K562 (cell line): ENCODE data around the gene OMG. TPM values are rescaled to one million over a fixed set of nuclear protein-coding genes. Genes with fewer than 3 reads are reported as not detected.
A peak's percentile ranks its signal among the peaks of the same experiment; 100 is the strongest.

Experiments
- ATAC-seq: fragments of 200-7000 bp; cut with Tn5 transposase; 3 replicates; pipeline ENCODE4 v1.9.1; 2020; ENCODE audit warnings: moderate library complexity
- BruUV-seq: library from RNA; stranded (reverse); fragments of 400-500 nt; replicated peaks from 2 replicates; lab custom pipeline; 2021; lab: Mats Ljungman, UMichigan
- CTCF ChIA-PET: fragments of 300-600 bp; formaldehyde crosslinking; extraction: SDS; loops from one replicate; lab custom pipeline; 2021; ENCODE audit warnings: low intra/inter-chr PET ratio; lab: Yijun Ruan, JAX
- POLR2A ChIA-PET: fragments of 300-600, 350-650 bp; sonication (Branson Sonifier 250); formaldehyde crosslinking; extraction: SDS; loops from one replicate; lab custom pipeline; 2021; ENCODE audit warnings: antibody characterized with exemption, inconsistent platforms; lab: Yijun Ruan, JAX
- DNase-seq, 4 experiments: peaks; one replicate each; pipeline versions ENCODE4 v3.0.0 to v3.0.0-alpha.2; 2011 to 2018; ENCODE audit warnings: low spot score in 3 of 4, mixed read lengths in 3 of 4; ENCODE audit errors: extremely low read depth in 1 of 4
- FAIRE-seq: peaks from 2 replicates; lab custom pipeline; 2011; peaks lifted over from hg19 to GRCh38; lab: Jason Lieb, UNC
- H2AFZ ChIP-seq: 2 replicates; pipeline ENCODE4 v1.6.0; 2011; ENCODE audit warnings: low read depth, low read length, control low read depth, inconsistent platforms
- H3K27ac ChIP-seq: fragments of 200-600 bp; 3 replicates; pipeline ENCODE4 v1.8.0; 2011; ENCODE audit warnings: low read depth, mild to moderate bottlenecking, control low read depth, inconsistent platforms, low read length, moderate library complexity, mixed read lengths; ENCODE audit errors: extremely low read depth
- H3K27me3 ChIP-seq, 2 experiments: fragments of 300-600 bp in 1 of 2; 2 replicates in 1 of 2; 3 replicates in 1 of 2; pipeline versions ENCODE4 v1.6.0 to v1.8.0; 2011; ENCODE audit warnings: inconsistent platforms in 2 of 2, low read length in 2 of 2, mild to moderate bottlenecking in 1 of 2, mixed read lengths in 1 of 2, moderate library complexity in 1 of 2; ENCODE audit not compliant: control insufficient read depth in 2 of 2, insufficient read depth in 2 of 2
- H3K36me3 ChIP-seq: fragments of 300-600 bp; 3 replicates; pipeline ENCODE4 v1.8.0; 2011; ENCODE audit warnings: mild to moderate bottlenecking, low read length, inconsistent platforms; ENCODE audit not compliant: control insufficient read depth, insufficient read depth
- H3K4me1 ChIP-seq, 2 experiments: fragments of 200-600 bp in 1 of 2; replicated peaks in 1 of 2; 2 replicates in 1 of 2; 3 replicates in 1 of 2; pipeline versions ENCODE4 v1.5.1 to v1.8.0; 2011; ENCODE audit warnings: inconsistent platforms in 2 of 2, low read length in 2 of 2, mild to moderate bottlenecking in 1 of 2, mixed read lengths in 1 of 2, moderate library complexity in 1 of 2; ENCODE audit not compliant: control insufficient read depth in 2 of 2, insufficient read depth in 2 of 2
- H3K4me2 ChIP-seq: 2 replicates; pipeline ENCODE4 v1.6.1; 2011; ENCODE audit warnings: low read length, control low read depth, inconsistent platforms, mixed read lengths; ENCODE audit not compliant: insufficient read depth
- H3K4me3 ChIP-seq: fragments of 200-600 bp; sonication (generic), shearing (Covaris generic); 2 replicates; pipeline ENCODE4 v1.5.1; 2016; ENCODE audit warnings: control low read depth, inconsistent platforms
- H3K79me2 ChIP-seq: fragments of 200-600 bp; 3 replicates; pipeline ENCODE4 v1.8.0; 2011; ENCODE audit warnings: low read length, inconsistent platforms; ENCODE audit not compliant: control insufficient read depth, insufficient read depth
- H3K9ac ChIP-seq, 2 experiments: 2 replicates each; pipeline versions ENCODE4 v1.6.0 to v1.6.1; 2011; ENCODE audit warnings: low read depth in 2 of 2, low read length in 2 of 2, control low read depth in 1 of 2, inconsistent platforms in 1 of 2, mild to moderate bottlenecking in 1 of 2, mixed read lengths in 1 of 2; ENCODE audit not compliant: insufficient read depth in 1 of 2
- H3K9me1 ChIP-seq: one replicate; pipeline ENCODE4 v1.6.0; 2011; ENCODE audit warnings: inconsistent platforms, mild to moderate bottlenecking, low read length, moderate library complexity; ENCODE audit not compliant: control insufficient read depth, insufficient read depth
- H3K9me3 ChIP-seq: replicated peaks from 2 replicates; pipeline ENCODE4 v1.5.1; 2011; ENCODE audit warnings: low read depth, low read length, inconsistent platforms; ENCODE audit not compliant: control insufficient read depth, insufficient read depth
- H4K20me1 ChIP-seq: replicated peaks from 2 replicates; pipeline ENCODE4 v1.6.1; 2011; ENCODE audit warnings: low read length, inconsistent platforms, mixed read lengths; ENCODE audit not compliant: control insufficient read depth, insufficient read depth
- BRF1 ChIP-seq: IDR thresholded peaks from 3 replicates; pipeline ENCODE4 v1.6.1; 2011; ENCODE audit warnings: borderline replicate concordance, mild to moderate bottlenecking; ENCODE audit not compliant: insufficient read length; ENCODE audit errors: extremely low read depth
- C11orf30 ChIP-seq: fragments of 450-650 bp; IDR thresholded peaks from 2 replicates; pipeline ENCODE4 v1.6.1; 2016; ENCODE audit warnings: low read depth, mild to moderate bottlenecking
- CBFB ChIP-seq: sonication (generic); formaldehyde crosslinking; IDR thresholded peaks from 2 replicates; pipeline ENCODE4 v1.4.0; 2020; ENCODE audit warnings: mild to moderate bottlenecking, missing genetic modification reagents
- MEIS2 ChIP-seq: fragments of 450-650 bp; IDR thresholded peaks from 2 replicates; pipeline ENCODE4 v1.6.1; 2014; ENCODE audit warnings: mild to moderate bottlenecking; ENCODE audit not compliant: partially characterized antibody
- PTBP1 ChIP-seq: fragments of 200-400 bp; formaldehyde crosslinking; IDR thresholded peaks from 2 replicates; pipeline ENCODE4 v1.6.1; 2017; ENCODE audit warnings: low read depth, low read length
- SRSF7 ChIP-seq: fragments of 200-400 bp; formaldehyde crosslinking; optimal IDR thresholded peaks from 2 replicates; pipeline ENCODE3; 2017; ENCODE audit warnings: mild to moderate bottlenecking, low read depth, low read length
- ZNF197 ChIP-seq: fragments of 200-800 bp; sonication (Bioruptor generic); IDR thresholded peaks from 2 replicates; pipeline ENCODE4 v1.6.1; 2016; ENCODE audit warnings: low read depth, missing genetic modification characterization, missing compliant biosample characterization
- ZNF316 ChIP-seq: fragments of 450-650 bp; IDR thresholded peaks from 2 replicates; pipeline ENCODE4 v1.6.1; 2016
- ZSCAN29 ChIP-seq: fragments of 450-650 bp; IDR thresholded peaks from 2 replicates; pipeline ENCODE4 v1.6.1; 2017
- WGBS: fragments of 100-300 bp; shearing (Covaris generic); methylation state at CpG from one replicate; pipeline ENCODE4 v1.1.6; 2016; ENCODE audit warnings: low coverage, mixed read lengths; ENCODE audit not compliant: insufficient coverage; ENCODE audit errors: missing lambda C conversion rate; 5-methylcytosine and 5-hydroxymethylcytosine counted together
- in situ Hi-C: fragments of 300-500 bp; cut with MboI; formaldehyde crosslinking; loops from 4 replicates; pipeline ENCODE4 v1.15.0; 2018; ENCODE audit warnings: inconsistent platforms, mixed read lengths
- intact Hi-C: fragments of 100-400 bp; cut with micrococcal nuclease; formaldehyde crosslinking; loops from 2 replicates; pipeline ENCODE4 v1.14.2; 2022
- polyA plus RNA-seq, 8 experiments: library from polyadenylated mRNA; depleted of rRNA in 4 of 8; stranded (reverse) in 5 of 8; unstranded in 3 of 8; fragments of >200 nt; fragmentation: Nextera tagmentation in 2 of 8; fragmentation: Illumina TruSeq in 1 of 8; extraction: Ambion mirVana in 2 of 8; extraction: Trizol in 1 of 8; gene quantifications; 2 replicates each; pipeline versions ENCODE4 v1.2.1 to v1.2.3, GENCODE V29; 2011 to 2014; ENCODE audit warnings: inconsistent platforms in 1 of 8, missing spikeins in 1 of 8
- total RNA-seq, 7 experiments: library from RNA; depleted of rRNA in 6 of 7; stranded (reverse); fragments of >200 nt in 6 of 7; fragmentation: Illumina TruSeq in 2 of 7; extraction: Trizol in 2 of 7; gene quantifications; 2 replicates each; pipeline versions ENCODE4 v1.2.1 to v1.2.3, GENCODE V29; 2011 to 2021; ENCODE audit warnings: low replicate concordance in 1 of 7

The OMG gene
- total and polyA plus RNA-seq, 9 of the 15 experiments (the other 6 are each of a cell fraction or from before 2014, with no cell fraction given) = 0.41 TPM; not detected in 8

DNA sequence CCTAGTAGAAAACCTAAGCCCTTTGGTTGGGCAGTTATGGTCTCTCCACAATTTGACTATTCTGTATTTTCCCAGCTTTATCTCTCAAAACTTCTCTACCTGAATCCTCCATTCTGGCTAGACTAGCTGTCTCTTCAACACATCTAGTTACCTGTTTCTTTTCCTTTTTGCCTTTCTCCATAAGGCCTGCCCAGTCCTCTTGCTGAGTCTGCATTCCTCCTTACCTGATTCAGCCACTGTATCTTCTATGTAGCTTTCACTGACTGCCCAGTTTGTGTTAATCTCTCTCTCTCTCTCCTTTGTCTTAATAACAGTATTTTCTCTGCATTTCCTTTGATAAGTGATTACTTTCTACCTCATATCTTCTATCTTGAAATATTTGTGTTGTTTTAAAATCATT lies 26.5 kb upstream of the OMG start:
- no TSS peak for BruUV-seq
- CTCF ChIA-PET = no interaction called here
- Histone ChIP-seq H3K36me3 (peaks cover 24% of the 10 kb centered on the region), H3K4me3 (no peak overlapping the region)
- no peak for TF ChIP-seq ZSCAN29
- TF ChIP-seq ZNF316 = peak; percentile 66
- TF ChIP-seq C11orf30 = peak; percentile 49; the same call in 1 of the 2 replicates
- TF ChIP-seq SRSF7 = no peak
- TF ChIP-seq BRF1 = no peak
- no peak for TF ChIP-seq PTBP1
- no peak for TF ChIP-seq CBFB (CRISPR knock-in tag)
- TF ChIP-seq, all 486 proteins: peak for 2
- POLR2A ChIA-PET = no interaction called here
- in situ Hi-C loops (no loop called here), intact Hi-C loops (no loop called here)
- Histone ChIP-seq H4K20me1 (no peaks in the 10 kb centered on the region), H2AFZ (no peak overlapping the region), H3K9me1 (no peaks in the 10 kb centered on the region), H3K79me2 (no peaks in the 10 kb centered on the region), H3K4me1 (peaks cover 0 to 4% of the 10 kb centered on the region in 2 experiments; a peak in 2 of 5 replicates), H3K27ac (peak overlapping the region; percentile 31; the same call in 2 of the 3 replicates), H3K9ac (no peak overlapping the region), H3K9me3 (no peaks in the 10 kb centered on the region), H3K27me3 (no peaks in the 10 kb centered on the region), H3K4me2 (no peak overlapping the region)
- no peak for ATAC-seq
- DNase-seq = no peak
- FAIRE-seq = no peak

- CTCF ChIA-PET = no interaction called here
- no peaks in the 10 kb centered on the region for H3K79me2 ChIP-seq
- H3K9me1 ChIP-seq = no peaks in the 10 kb centered on the region
- H4K20me1 ChIP-seq = no peaks in the 10 kb centered on the region
- in situ Hi-C loops = no loop called here
- no peaks in the 10 kb centered on the region for H3K9me3 ChIP-seq
- no peak overlapping the region for H2AFZ ChIP-seq
- no peak for FAIRE-seq
- ATAC-seq = no peak
- peaks cover 0 to 14% of the 10 kb centered on the region in 2 experiments; a peak in 3 of 5 replicates for H3K4me1 ChIP-seq
- H3K36me3 ChIP-seq = peaks cover 13% of the 10 kb centered on the region
- no peak overlapping the region for H3K4me3 ChIP-seq
- WGBS = 97% methylated on average over 4 of the region's 4 CpGs
- TF ChIP-seq ZNF197 (CRISPR knock-in tag) = no peak
- peak; percentile 10 for TF ChIP-seq MEIS2
- DNase-seq = no peak
- no peak overlapping the region for H3K4me2 ChIP-seq
- intact Hi-C loops = no loop called here
- no peak overlapping the region for H3K27ac ChIP-seq
- BruUV-seq = no TSS peak
- H3K27me3 ChIP-seq = no peaks in the 10 kb centered on the region
- POLR2A ChIA-PET = interaction anchor here (0.6 kb wide), 1 partner anchor 188 kb away, joined by 3 read pairs; no protein-coding TSS in a partner anchor
- no peak overlapping the region for H3K9ac ChIP-seq
Measured at GRCh38 chr17:31321966-31322365, 24.9 kb upstream of the OMG start.
